GM23338 (cell line): ENCODE results near the gene DIABLO. TPM values are rescaled to one million over a fixed set of nuclear protein-coding genes. Genes with fewer than 3 reads are reported as not detected.

ENCODE experiments used
- ATAC-seq: fragments of 200-7000 bp; cut with Tn5 transposase; 3 replicates; pipeline ENCODE4 v1.9.1; 2020
- DNase-seq: peaks from one replicate; pipeline ENCODE4 v3.0.0-alpha.2; 2015; ENCODE audit warnings: low spot score
- H2AFZ ChIP-seq: fragments of 200-600 bp; sonication (generic); 2 replicates; pipeline ENCODE4 v1.8.0; 2016; ENCODE audit warnings: antibody characterized with exemption, mild to moderate bottlenecking, moderate library complexity
- H3F3A ChIP-seq: fragments of 200-600 bp; sonication (generic); replicated peaks from 2 replicates; pipeline ENCODE4 v1.8.0; 2017; ENCODE audit warnings: antibody characterized with exemption, mixed run types, low read depth
- H3K27ac ChIP-seq: fragments of 200-600 bp; sonication (generic); 2 replicates; pipeline ENCODE4 v1.6.1; 2016; ENCODE audit warnings: low read depth
- H3K27me3 ChIP-seq: fragments of 200-600 bp; sonication (generic); 2 replicates; pipeline ENCODE4 v1.8.0; 2016; ENCODE audit warnings: mild to moderate bottlenecking, mixed run types, moderate library complexity; ENCODE audit not compliant: insufficient read depth
- H3K36me3 ChIP-seq: fragments of 200-600 bp; sonication (generic); 2 replicates; pipeline ENCODE4 v1.8.0; 2016; ENCODE audit warnings: mild to moderate bottlenecking; ENCODE audit not compliant: insufficient read depth
- H3K4me1 ChIP-seq: fragments of 200-600 bp; sonication (generic); 2 replicates; pipeline ENCODE4 v1.8.0; 2016; ENCODE audit warnings: mild to moderate bottlenecking, moderate library complexity; ENCODE audit not compliant: insufficient read depth
- H3K4me2 ChIP-seq: fragments of 200-600 bp; sonication (generic); 2 replicates; pipeline ENCODE4 v1.7.1; 2017; ENCODE audit warnings: mixed run types
- H3K4me3 ChIP-seq: fragments of 200-600 bp; sonication (generic); 2 replicates; pipeline ENCODE4 v1.6.1; 2016; ENCODE audit warnings: mixed run types
- H3K79me2 ChIP-seq: fragments of 200-600 bp; sonication (generic); replicated peaks from 2 replicates; pipeline ENCODE4 v1.8.0; 2017; ENCODE audit warnings: mild to moderate bottlenecking; ENCODE audit not compliant: insufficient read depth
- H3K9me2 ChIP-seq: fragments of 200-600 bp; sonication (generic); 2 replicates; pipeline ENCODE4 v1.8.0; 2017; ENCODE audit not compliant: insufficient read depth
- H4K20me1 ChIP-seq: fragments of 200-600 bp; sonication (generic); replicated peaks from 2 replicates; pipeline ENCODE4 v1.8.0; 2017; ENCODE audit warnings: mild to moderate bottlenecking; ENCODE audit not compliant: insufficient read depth
- H3K27ac Mint-ChIP-seq: 2 replicates; pipeline ENCODE4 v1.8.0; 2020; ENCODE audit warnings: inconsistent platforms, mild to moderate bottlenecking, moderate library complexity, mixed read lengths
- H3K27me3 Mint-ChIP-seq: 3 replicates; pipeline ENCODE4 v1.8.0; 2022; ENCODE audit warnings: low read depth, mild to moderate bottlenecking, moderate library complexity, mixed read lengths, inconsistent platforms; ENCODE audit not compliant: insufficient read depth, poor library complexity
- H3K36me3 Mint-ChIP-seq: 3 replicates; pipeline ENCODE4 v1.8.0; 2021; ENCODE audit warnings: low read depth, mild to moderate bottlenecking, inconsistent platforms, moderate library complexity, mixed read lengths
- H3K4me1 Mint-ChIP-seq: 3 replicates; pipeline ENCODE4 v1.8.0; 2020; ENCODE audit warnings: mild to moderate bottlenecking, inconsistent platforms, mixed read lengths
- H3K4me3 Mint-ChIP-seq: 3 replicates; pipeline ENCODE4 v1.8.0; 2021; ENCODE audit warnings: moderate library complexity, mild to moderate bottlenecking, inconsistent platforms, mixed read lengths
- H3K9me3 Mint-ChIP-seq: 3 replicates; pipeline ENCODE4 v1.8.0; 2020; ENCODE audit warnings: moderate library complexity, mild to moderate bottlenecking, inconsistent platforms, mixed read lengths
- CREB1 ChIP-seq: fragments of 250-450 bp; sonication (Bioruptor Pico); IDR thresholded peaks from 2 replicates; pipeline ENCODE4 v1.5.0; 2020; ENCODE audit warnings: low read depth, mild to moderate bottlenecking, moderate library complexity
- CTCF ChIP-seq, 2 experiments: fragments of 200-600 bp in 1 of 2; sonication (generic) in 1 of 2; conservative IDR thresholded peaks; 2 replicates each; pipeline versions ENCODE4 v1.5.1 to v1.6.1; 2016 to 2017; ENCODE audit warnings: antibody characterized with exemption in 2 of 2, low read depth in 2 of 2, mild to moderate bottlenecking in 2 of 2, moderate library complexity in 1 of 2
- EZH2 ChIP-seq: fragments of 200-600 bp; sonication (generic); IDR thresholded peaks from one replicate; pipeline ENCODE4 v1.8.0; 2017; ENCODE audit warnings: antibody characterized with exemption, mild to moderate bottlenecking, low read depth; ENCODE audit not compliant: unreplicated experiment
- EZH2phosphoT487 ChIP-seq: fragments of 200-600 bp; sonication (generic); IDR thresholded peaks from one replicate; pipeline ENCODE4 v1.8.1; 2018; ENCODE audit warnings: antibody characterized with exemption; ENCODE audit not compliant: unreplicated experiment
- JUNB ChIP-seq: IDR thresholded peaks from one replicate; pipeline ENCODE4 v1.6.1; 2016; ENCODE audit warnings: antibody characterized with exemption; ENCODE audit not compliant: unreplicated experiment
- NANOG ChIP-seq: IDR thresholded peaks from 2 replicates; pipeline ENCODE4 v1.6.1; 2016; ENCODE audit warnings: antibody characterized with exemption, borderline replicate concordance
- POLR2AphosphoS5 ChIP-seq: IDR thresholded peaks from 2 replicates; pipeline ENCODE4 v1.6.1; 2016; ENCODE audit warnings: antibody characterized with exemption, low read depth
- STAT1 ChIP-seq: IDR thresholded peaks from one replicate; pipeline ENCODE4 v1.6.1; 2016; ENCODE audit warnings: antibody characterized with exemption; ENCODE audit not compliant: unreplicated experiment
- ZNF114 ChIP-seq: fragments of 250-450 bp; sonication (Bioruptor Pico); IDR thresholded peaks from 2 replicates; pipeline ENCODE4 v1.5.0; 2020; ENCODE audit warnings: mild to moderate bottlenecking, moderate library complexity
- ZNF331 ChIP-seq: fragments of 250-450 bp; sonication (Bioruptor Pico); IDR thresholded peaks from 2 replicates; pipeline ENCODE4 v1.5.0; 2020; ENCODE audit warnings: low read depth, mild to moderate bottlenecking, moderate library complexity
- ZNF462 ChIP-seq: fragments of 250-450 bp; sonication (Bioruptor Pico); IDR thresholded peaks from 2 replicates; pipeline ENCODE4 v1.5.0; 2020; ENCODE audit warnings: mild to moderate bottlenecking, moderate library complexity
- polyA plus RNA-seq: library from polyadenylated mRNA; unstranded; fragments of >200 nt; fragmentation: Nextera tagmentation; extraction: Ambion mirVana; gene quantifications from 2 replicates; pipeline ENCODE4 v1.2.1, GENCODE V29; 2016
- total RNA-seq: library from RNA; depleted of rRNA; stranded (reverse); fragments of >200 nt; shearing (Covaris generic); gene quantifications from 2 replicates; pipeline ENCODE4 v1.2.3, GENCODE V29; 2014
- TF ChIP-seq, protein P1 (sequence below): IDR thresholded peaks from 2 replicates; pipeline ENCODE4 v1.6.1; 2016; ENCODE audit warnings: antibody characterized with exemption

Gene DIABLO
- total and polyA plus RNA-seq, 2 experiments from 2014 or later: 72.0 to 82.7 TPM

DNA sequence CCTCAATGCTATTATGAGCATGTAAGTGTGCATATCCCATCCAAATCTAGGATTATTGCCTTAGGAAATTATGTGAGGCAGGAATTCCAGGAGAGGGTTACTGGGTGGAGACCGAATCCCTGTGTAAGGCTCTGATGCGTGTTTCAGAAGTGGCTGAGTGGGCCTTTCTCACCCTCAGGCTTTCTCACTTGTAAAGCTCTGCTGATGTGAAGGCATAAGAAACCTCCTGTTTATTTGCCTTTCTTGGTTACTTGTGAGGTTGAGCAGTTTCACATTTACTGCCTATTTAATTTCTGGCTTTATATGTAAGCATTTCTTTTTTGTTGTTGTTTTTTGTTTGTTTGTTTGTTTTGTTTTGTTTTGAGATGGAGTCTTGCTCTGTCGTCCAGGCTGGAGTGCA, 62.9 kb downstream of the DIABLO start:
- Histone ChIP-seq H3K79me2 (no peaks in the 10 kb centered on the region), H3F3A (no peaks in the 10 kb centered on the region), H3K9me2 (no peaks in the 10 kb centered on the region), H3K4me2 (no peak overlapping the region), H3K27me3 (no peaks in the 10 kb centered on the region), H3K4me3 (no peak overlapping the region), H3K4me1 (no peaks in the 10 kb centered on the region), H4K20me1 (no peaks in the 10 kb centered on the region), H2AFZ (no peak overlapping the region), H3K36me3 (no peaks in the 10 kb centered on the region), H3K27ac (no peak overlapping the region)
- TF ChIP-seq, protein P1, sequence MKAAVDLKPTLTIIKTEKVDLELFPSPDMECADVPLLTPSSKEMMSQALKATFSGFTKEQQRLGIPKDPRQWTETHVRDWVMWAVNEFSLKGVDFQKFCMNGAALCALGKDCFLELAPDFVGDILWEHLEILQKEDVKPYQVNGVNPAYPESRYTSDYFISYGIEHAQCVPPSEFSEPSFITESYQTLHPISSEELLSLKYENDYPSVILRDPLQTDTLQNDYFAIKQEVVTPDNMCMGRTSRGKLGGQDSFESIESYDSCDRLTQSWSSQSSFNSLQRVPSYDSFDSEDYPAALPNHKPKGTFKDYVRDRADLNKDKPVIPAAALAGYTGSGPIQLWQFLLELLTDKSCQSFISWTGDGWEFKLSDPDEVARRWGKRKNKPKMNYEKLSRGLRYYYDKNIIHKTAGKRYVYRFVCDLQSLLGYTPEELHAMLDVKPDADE: no peak
- TF ChIP-seq CTCF (conservative IDR thresholded peaks at IDR 0.05; ENCODE audit: low read depth in 2 of 2) (no peak), NANOG (no peak), CREB1 (CRISPR knock-in tag) (no peak), ZNF462 (CRISPR knock-in tag) (no peak), POLR2AphosphoS5 (no peak), STAT1 (no peak), JUNB (no peak), EZH2phosphoT487 (no peak), ZNF114 (no peak), ZNF331 (CRISPR knock-in tag) (no peak), EZH2 (no peak)
- Mint-ChIP-seq H3K4me3 (no peak overlapping the region), H3K27ac (no peak overlapping the region), H3K4me1 (no peaks in the 10 kb centered on the region), H3K27me3 (no peaks in the 10 kb centered on the region), H3K36me3 (no peaks in the 10 kb centered on the region), H3K9me3 (no peaks in the 10 kb centered on the region)
- no peak for ATAC-seq
- DNase-seq: no peak
